K562 (cell line): Measurements from ENCODE around the gene WEE1. TPM values are rescaled to one million over a fixed set of nuclear protein-coding genes. Genes with fewer than 3 reads are reported as not detected.

Source experiments
- CTBP1 ChIP-seq: fragments of 450-650 bp; IDR thresholded peaks from 2 replicates; pipeline ENCODE4 v1.6.1; 2016; ENCODE audit warnings: borderline replicate concordance
- CXXC5 ChIP-seq: fragments of 250-450 bp; sonication (Bioruptor Pico); IDR thresholded peaks from 2 replicates; pipeline ENCODE4 v1.8.0; 2022; ENCODE audit warnings: inconsistent platforms, mild to moderate bottlenecking, moderate library complexity
- ELF1 ChIP-seq: fragments of 200-800 bp; sonication (Bioruptor generic); IDR thresholded peaks from 2 replicates; pipeline ENCODE4 v1.6.1; 2016; ENCODE audit warnings: missing genetic modification characterization, missing compliant biosample characterization
- GATAD2B ChIP-seq: fragments of 450-650 bp; IDR thresholded peaks from 2 replicates; pipeline ENCODE4 v1.6.1; 2017; ENCODE audit warnings: mild to moderate bottlenecking, borderline replicate concordance
- HMGN3 ChIP-seq: IDR thresholded peaks from 2 replicates; pipeline ENCODE4 v1.6.1; 2011; ENCODE audit warnings: borderline replicate concordance, low read depth, mild to moderate bottlenecking, mixed read lengths, low read length; ENCODE audit not compliant: insufficient read length; ENCODE audit errors: extremely low read depth
- HMGXB4 ChIP-seq: sonication (generic); formaldehyde crosslinking; IDR thresholded peaks from 2 replicates; pipeline ENCODE4 v1.8.1; 2023; ENCODE audit warnings: mild to moderate bottlenecking, missing genetic modification reagents
- MXD1 ChIP-seq: fragments of 250-450 bp; sonication (Bioruptor Pico); IDR thresholded peaks from 2 replicates; pipeline ENCODE4 v1.8.0; 2021; ENCODE audit warnings: borderline replicate concordance, mild to moderate bottlenecking, moderate library complexity; ENCODE audit not compliant: poor library complexity, severe bottlenecking
- NKRF ChIP-seq: fragments of 450-650 bp; IDR thresholded peaks from 2 replicates; pipeline ENCODE4 v1.6.1; 2016; ENCODE audit warnings: borderline replicate concordance
- PBX2 ChIP-seq, 2 experiments: IDR thresholded peaks in 1 of 2; conservative IDR thresholded peaks in 1 of 2; 2 replicates each; pipeline ENCODE4 v1.6.1; 2016; ENCODE audit warnings: low read depth in 2 of 2, mild to moderate bottlenecking in 1 of 2, missing compliant biosample characterization in 1 of 2, missing genetic modification characterization in 1 of 2, moderate library complexity in 1 of 2
- RBBP5 ChIP-seq: fragments of 200-600 bp; sonication (generic); IDR thresholded peaks from 2 replicates; pipeline ENCODE4 v1.6.1; 2012; ENCODE audit warnings: borderline replicate concordance, mild to moderate bottlenecking, low read length, control low read depth, inconsistent platforms; ENCODE audit not compliant: insufficient read depth, poor library complexity, severe bottlenecking
- SRSF3 ChIP-seq: fragments of 200-400 bp; formaldehyde crosslinking; IDR thresholded peaks from 2 replicates; pipeline ENCODE4 v1.6.1; 2016; ENCODE audit warnings: mild to moderate bottlenecking, low read length, moderate library complexity; ENCODE audit not compliant: insufficient read depth
- THAP12 ChIP-seq: fragments of 250-450 bp; sonication (Bioruptor Pico); IDR thresholded peaks from 2 replicates; pipeline ENCODE4 v1.9.0; 2021; ENCODE audit warnings: mild to moderate bottlenecking, inconsistent platforms
- ZNF263 ChIP-seq: sonication (generic); formaldehyde crosslinking; IDR thresholded peaks from 2 replicates; pipeline ENCODE4 v1.8.0; 2022; ENCODE audit warnings: mild to moderate bottlenecking, missing genetic modification reagents, borderline replicate concordance
- polyA plus RNA-seq, 8 experiments: library from polyadenylated mRNA; depleted of rRNA in 4 of 8; stranded (reverse) in 5 of 8; unstranded in 3 of 8; fragments of >200 nt; fragmentation: Nextera tagmentation in 2 of 8; fragmentation: Illumina TruSeq in 1 of 8; extraction: Ambion mirVana in 2 of 8; extraction: Trizol in 1 of 8; gene quantifications; 2 replicates each; pipeline versions ENCODE4 v1.2.1 to v1.2.3, GENCODE V29; 2011 to 2014; ENCODE audit warnings: inconsistent platforms in 1 of 8, missing spikeins in 1 of 8
- total RNA-seq, 7 experiments: library from RNA; depleted of rRNA in 6 of 7; stranded (reverse); fragments of >200 nt in 6 of 7; fragmentation: Illumina TruSeq in 2 of 7; extraction: Trizol in 2 of 7; gene quantifications; 2 replicates each; pipeline versions ENCODE4 v1.2.1 to v1.2.3, GENCODE V29; 2011 to 2021; ENCODE audit warnings: low replicate concordance in 1 of 7

The WEE1 gene
- total and polyA plus RNA-seq, 9 of the 15 experiments (the other 6 are each of a cell fraction or from before 2014, with no cell fraction given) = 21.9 to 99.0 (median 67.4) TPM

GRCh38 chr11:9573775-9574621 is 528 bp downstream of the WEE1 start (continued):
- TF ChIP-seq ZNF263 (CRISPR knock-in tag) = peak; percentile 78
- peak; percentile 49; the same call in 1 of the 2 replicates for TF ChIP-seq NKRF
- 0 out of 2 replicates have a peak, but pooled peaks have one; percentile 48 for TF ChIP-seq SRSF3
- peak; percentile 94; the same call in 1 of the 2 replicates for TF ChIP-seq GATAD2B
- peak; percentile 5; the same call in 1 of the 2 replicates for TF ChIP-seq CTBP1
- TF ChIP-seq CXXC5 (CRISPR knock-in tag) = peak; percentile 9
- TF ChIP-seq MXD1 (CRISPR knock-in tag) = peak; percentile 74
- no peak for TF ChIP-seq PBX2 (CRISPR knock-in tag; IDR thresholded peaks at IDR 0.05; ENCODE audit: low read depth)
- no peak for TF ChIP-seq PBX2 (tag; conservative IDR thresholded peaks at IDR 0.05; ENCODE audit: low read depth)
- peak; percentile 22; the same call in 1 of the 2 replicates for TF ChIP-seq HMGXB4 (CRISPR knock-in tag)
- TF ChIP-seq HMGN3 = peak; percentile 44
- TF ChIP-seq THAP12 (CRISPR knock-in tag) = peak; percentile 85; the same call in 1 of the 2 replicates
- TF ChIP-seq ELF1 (tag) = peak; percentile 25; the same call in 1 of the 2 replicates
- TF ChIP-seq RBBP5 = peak; percentile 62
